Superior temporal gyrus (tissue), 1 donor: Measurements from ENCODE around the gene LRP4.

Experiments used
- DNase-seq: peaks from one replicate; pipeline ENCODE4 v3.0.0-alpha.2; 2016; ENCODE audit errors: extremely low spot score

The LRP4 gene

GRCh38 chr11:46850829-46851380 is 67.4 kb downstream of the LRP4 start:
- DNase-seq, result no peak

- no peak for DNase-seq
Measured at GRCh38 chr11:46849631-46850030, 68.7 kb downstream of the LRP4 start.

GRCh38 chr11:46846510-46846830 is 71.9 kb downstream of the LRP4 start:
- DNase-seq, result no peak

GRCh38 chr11:46845740-46846509 is 72.4 kb downstream of the LRP4 start, which contains the start of gene CKAP5:
Gene CKAP5, minus strand, starts transcription at chr11:46846280. Its CDS starts 25,049 bp downstream, at chr11:46821231.
- peak; percentile 96 for DNase-seq

- no peak for DNase-seq
Measured at GRCh38 chr11:46845440-46845739, 73.0 kb downstream of the LRP4 start.

GRCh38 chr11:46840116-46840515 is 78.2 kb downstream of the LRP4 start:
- DNase-seq, result no peak

- DNase-seq, result no peak
Measured at GRCh38 chr11:46838501-46838900, 79.8 kb downstream of the LRP4 start.

- no peak for DNase-seq
Measured at GRCh38 chr11:46837860-46838259, 80.5 kb downstream of the LRP4 start.

GRCh38 chr11:46836870-46837269 is 81.5 kb downstream of the LRP4 start:
- DNase-seq, result no peak

- DNase-seq, result no peak
Measured at GRCh38 chr11:46836431-46836830, 81.9 kb downstream of the LRP4 start.

GRCh38 chr11:46835897-46836296 is 82.5 kb downstream of the LRP4 start:
- no peak for DNase-seq

- no peak for DNase-seq
Measured at GRCh38 chr11:46834821-46835220, 83.5 kb downstream of the LRP4 start.

- DNase-seq, result no peak
Measured at GRCh38 chr11:46832511-46833214, 85.7 kb downstream of the LRP4 start.

- DNase-seq, result no peak
Measured at GRCh38 chr11:46827995-46828394, 90.4 kb downstream of the LRP4 start.

- DNase-seq, result peak; percentile 82
Measured at GRCh38 chr11:46826310-46827044, 91.9 kb downstream of the LRP4 start.

- DNase-seq, result peak; percentile 58
Measured at GRCh38 chr11:46808799-46809431, 109.4 kb downstream of the LRP4 start.
